Kidney (tissue), 14 donors: ENCODE measurements around the gene KDR. TPM values are rescaled to one million over a fixed set of nuclear protein-coding genes. Genes with fewer than 3 reads are reported as not detected.

Experiments used
- DNase-seq, 5 donors: peaks; one replicate each; pipeline ENCODE4 v3.0.0-alpha.2; 2013 to 2020
- FAIRE-seq: peaks from 2 replicates; lab custom pipeline; 2012; peaks lifted over from hg19 to GRCh38; lab: Jason Lieb, UNC
- H3K27ac ChIP-seq, 2 donors: one replicate each; pipeline ENCODE4 v1.7.0; 2013; ENCODE audit warnings: low read depth in 2 of 2, low read length in 2 of 2, inconsistent platforms in 1 of 2
- H3K27me3 ChIP-seq: one replicate; pipeline ENCODE4 v1.7.1; 2013; ENCODE audit warnings: low read length, inconsistent platforms; ENCODE audit not compliant: control insufficient read depth, insufficient read depth
- H3K36me3 ChIP-seq, 3 donors: one replicate each; pipeline versions ENCODE4 v1.7.0 to v1.7.1; 2013; ENCODE audit warnings: low read length in 3 of 3, control low read depth in 1 of 3, inconsistent platforms in 1 of 3; ENCODE audit not compliant: insufficient read depth in 3 of 3, control insufficient read depth in 2 of 3
- H3K4me1 ChIP-seq, 3 donors: one replicate each; pipeline versions ENCODE4 v1.7.0 to v1.7.1; 2013; ENCODE audit warnings: low read length in 3 of 3, inconsistent platforms in 1 of 3, low read depth in 1 of 3; ENCODE audit not compliant: control insufficient read depth in 2 of 3, insufficient read depth in 2 of 3
- H3K4me3 ChIP-seq, 3 donors: one replicate each; pipeline versions ENCODE4 v1.7.0 to v1.8.1; 2013; ENCODE audit warnings: low read length in 3 of 3, control low read depth in 1 of 3, inconsistent platforms in 1 of 3
- H3K9ac ChIP-seq, 3 donors: one replicate each; pipeline versions ENCODE4 v1.7.0 to v1.7.1; 2013; ENCODE audit warnings: low read length in 3 of 3, control low read depth in 1 of 3, inconsistent platforms in 1 of 3
- H3K9me3 ChIP-seq, 3 donors: one replicate each; pipeline versions ENCODE4 v1.7.0 to v1.7.1; 2013; ENCODE audit warnings: low read length in 3 of 3, control low read depth in 1 of 3, inconsistent platforms in 1 of 3; ENCODE audit not compliant: control insufficient read depth in 2 of 3, insufficient read depth in 1 of 3
- intact Hi-C: fragments of 100-400 bp; cut with DNase I; formaldehyde crosslinking; loops from one replicate; pipeline ENCODE4 v1.11.1; 2022
- polyA plus RNA-seq: library from polyadenylated mRNA; stranded (reverse); fragments of 350-450 nt; fragmentation: Illumina TruSeq; extraction: RNeasy Lipid Tissue Mini Kit (QIAGEN cat#74804); gene quantifications from one replicate; pipeline ENCODE4 v1.2.3, GENCODE V29; 2014; ENCODE audit warnings: low read depth, low replicate concordance; ENCODE audit not compliant: insufficient read depth
- total RNA-seq: library from RNA; stranded (reverse); fragmentation: NEBNext Ultra II Directional; extraction: Animal tissue kit (Norgen Biotek cat#: 25700); gene quantifications from one replicate; pipeline ENCODE4 v1.2.1, GENCODE V29; 2021
- TF ChIP-seq, protein P1 (sequence below): IDR thresholded peaks from 3 replicates; pipeline ENCODE4 v1.5.1; 2012; ENCODE audit warnings: mild to moderate bottlenecking, moderate library complexity, borderline replicate concordance; ENCODE audit not compliant: insufficient read depth; ENCODE audit errors: extremely low read depth
- donor health status: control.
- donor health status: control.
- donor health status: control.
- donor health status: control.
- donor health status: control.
- donor health status: DM: yes; HTN: yes; CAD: no.
- donor health status: Normal renal cell carcinoma (clear cell type).

The KDR gene
- total and polyA plus RNA-seq, 2 donors from 2014 or later: 20.4 to 28.8 TPM

DNA sequence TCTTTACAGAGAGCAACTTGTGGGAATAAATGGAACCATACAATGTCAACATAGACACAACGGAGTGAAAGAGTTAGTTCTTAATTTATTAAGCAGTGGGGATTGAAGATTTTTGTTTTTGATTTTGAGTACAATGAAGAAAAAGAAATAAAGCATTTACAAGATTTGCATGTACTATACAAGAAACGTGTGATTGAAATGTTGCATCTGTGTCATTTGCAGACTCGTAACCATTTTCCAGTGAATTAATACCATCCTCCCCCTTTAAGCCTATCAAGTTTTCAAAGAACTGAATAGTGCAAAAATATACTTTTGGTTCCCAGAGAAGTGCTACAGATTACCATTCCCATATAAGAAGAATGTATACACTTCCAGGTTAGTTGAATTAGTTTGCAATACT, 8.6 kb upstream of the KDR start:
- Histone ChIP-seq H3K4me1 (no peaks in the 10 kb centered on the region), H3K27ac (no peak overlapping the region), H3K36me3 (no peaks in the 10 kb centered on the region), H3K9me3 (no peaks in the 10 kb centered on the region), H3K27me3 (no peaks in the 10 kb centered on the region), H3K4me3 (no peak overlapping the region), H3K9ac (no peak overlapping the region)
- no peak for DNase-seq
- FAIRE-seq: no peak
- intact Hi-C loops: no loop called here
- TF ChIP-seq, protein P1, sequence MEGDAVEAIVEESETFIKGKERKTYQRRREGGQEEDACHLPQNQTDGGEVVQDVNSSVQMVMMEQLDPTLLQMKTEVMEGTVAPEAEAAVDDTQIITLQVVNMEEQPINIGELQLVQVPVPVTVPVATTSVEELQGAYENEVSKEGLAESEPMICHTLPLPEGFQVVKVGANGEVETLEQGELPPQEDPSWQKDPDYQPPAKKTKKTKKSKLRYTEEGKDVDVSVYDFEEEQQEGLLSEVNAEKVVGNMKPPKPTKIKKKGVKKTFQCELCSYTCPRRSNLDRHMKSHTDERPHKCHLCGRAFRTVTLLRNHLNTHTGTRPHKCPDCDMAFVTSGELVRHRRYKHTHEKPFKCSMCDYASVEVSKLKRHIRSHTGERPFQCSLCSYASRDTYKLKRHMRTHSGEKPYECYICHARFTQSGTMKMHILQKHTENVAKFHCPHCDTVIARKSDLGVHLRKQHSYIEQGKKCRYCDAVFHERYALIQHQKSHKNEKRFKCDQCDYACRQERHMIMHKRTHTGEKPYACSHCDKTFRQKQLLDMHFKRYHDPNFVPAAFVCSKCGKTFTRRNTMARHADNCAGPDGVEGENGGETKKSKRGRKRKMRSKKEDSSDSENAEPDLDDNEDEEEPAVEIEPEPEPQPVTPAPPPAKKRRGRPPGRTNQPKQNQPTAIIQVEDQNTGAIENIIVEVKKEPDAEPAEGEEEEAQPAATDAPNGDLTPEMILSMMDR: no peak

DNA sequence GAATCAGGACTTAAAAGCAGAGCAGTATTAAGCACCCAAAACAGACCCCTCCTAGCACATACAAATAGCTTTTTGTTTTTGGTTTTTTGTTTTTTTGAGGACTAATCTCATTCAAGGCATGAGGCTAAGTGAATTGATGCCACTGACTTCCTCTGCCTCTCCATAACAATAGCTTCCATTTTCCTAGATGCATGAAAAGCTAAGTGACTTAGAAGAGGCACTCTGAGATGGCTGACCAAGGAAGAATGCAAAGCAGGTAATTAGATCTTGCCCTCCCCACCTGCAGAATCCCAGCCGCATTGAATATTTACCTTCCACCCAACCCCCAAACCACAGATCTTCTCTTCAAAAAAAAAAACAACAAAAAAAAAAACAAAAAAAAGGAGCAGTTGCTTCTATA, 7.4 kb upstream of the KDR start:
- H3K4me1 ChIP-seq: no peaks in the 10 kb centered on the region
- FAIRE-seq: no peak
- H3K27me3 ChIP-seq: no peaks in the 10 kb centered on the region
- TF ChIP-seq, protein P1: no peak
- H3K9ac ChIP-seq: no peak overlapping the region
- H3K9me3 ChIP-seq: no peaks in the 10 kb centered on the region
- no peak overlapping the region for H3K27ac ChIP-seq
- intact Hi-C loops: no loop called here
- DNase-seq: no peak
- no peaks in the 10 kb centered on the region for H3K36me3 ChIP-seq
- H3K4me3 ChIP-seq: no peak overlapping the region

DNA sequence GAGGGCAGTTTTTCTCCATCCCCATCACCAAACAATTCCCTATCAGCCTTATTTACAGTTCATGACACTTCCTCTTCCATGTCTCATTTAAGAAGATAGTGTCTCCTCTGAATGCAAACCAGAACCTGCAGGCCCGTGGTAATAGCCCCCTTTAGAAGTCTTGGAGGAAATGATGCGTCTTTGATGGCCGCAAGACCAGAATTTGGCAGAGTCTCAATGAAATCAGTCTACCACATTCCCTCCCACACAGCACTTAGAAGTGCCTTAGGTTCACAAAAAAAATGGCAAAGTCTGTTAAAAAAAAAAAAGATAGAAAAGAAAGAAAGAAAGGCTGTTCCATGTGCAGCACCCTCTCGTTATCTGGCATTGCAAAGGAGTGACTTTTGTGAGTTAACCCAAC, 2.1 kb upstream of the KDR start:
- no peak overlapping the region for H3K4me3 ChIP-seq
- intact Hi-C loops: no loop called here
- H3K4me1 ChIP-seq: no peaks in the 10 kb centered on the region
- no peaks in the 10 kb centered on the region for H3K9me3 ChIP-seq
- TF ChIP-seq, protein P1: no peak
- H3K36me3 ChIP-seq: no peaks in the 10 kb centered on the region
- DNase-seq (no peak), FAIRE-seq (no peak)
- H3K27me3 ChIP-seq: peaks cover 7% of the 10 kb centered on the region
- H3K9ac ChIP-seq: no peak overlapping the region
- H3K27ac ChIP-seq: no peak overlapping the region

DNA sequence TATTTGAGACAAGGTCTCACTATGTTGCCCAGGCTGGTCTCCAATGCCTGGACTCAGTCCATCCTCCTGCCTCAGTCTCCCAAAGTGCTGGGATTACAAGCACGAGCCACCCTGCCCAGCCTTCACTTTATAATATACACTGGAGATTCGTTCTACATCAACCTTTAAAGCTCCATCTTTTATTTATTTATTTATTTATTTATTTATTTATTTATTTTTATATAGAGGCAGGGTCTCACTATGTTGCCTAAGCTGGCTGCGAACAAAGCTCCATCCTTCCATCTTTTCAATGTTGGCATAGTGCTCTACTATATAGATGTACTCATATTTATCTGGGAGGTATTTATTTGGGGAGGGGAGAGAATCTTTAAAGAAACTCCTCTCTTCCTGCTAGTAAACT, 1.7 kb upstream of the KDR start:
- DNase-seq (no peak), FAIRE-seq (no peak)
- H3K4me3 ChIP-seq: no peak overlapping the region
- H3K9ac ChIP-seq: no peak overlapping the region
- no peaks in the 10 kb centered on the region for H3K9me3 ChIP-seq
- intact Hi-C loops: no loop called here
- H3K4me1 ChIP-seq: no peaks in the 10 kb centered on the region
- H3K36me3 ChIP-seq: no peaks in the 10 kb centered on the region
- no peak overlapping the region for H3K27ac ChIP-seq
- peaks cover 7% of the 10 kb centered on the region for H3K27me3 ChIP-seq
- TF ChIP-seq, protein P1: no peak
